Measurements from ENCODE around the gene TXNRD3.

The TXNRD3 gene

DNA sequence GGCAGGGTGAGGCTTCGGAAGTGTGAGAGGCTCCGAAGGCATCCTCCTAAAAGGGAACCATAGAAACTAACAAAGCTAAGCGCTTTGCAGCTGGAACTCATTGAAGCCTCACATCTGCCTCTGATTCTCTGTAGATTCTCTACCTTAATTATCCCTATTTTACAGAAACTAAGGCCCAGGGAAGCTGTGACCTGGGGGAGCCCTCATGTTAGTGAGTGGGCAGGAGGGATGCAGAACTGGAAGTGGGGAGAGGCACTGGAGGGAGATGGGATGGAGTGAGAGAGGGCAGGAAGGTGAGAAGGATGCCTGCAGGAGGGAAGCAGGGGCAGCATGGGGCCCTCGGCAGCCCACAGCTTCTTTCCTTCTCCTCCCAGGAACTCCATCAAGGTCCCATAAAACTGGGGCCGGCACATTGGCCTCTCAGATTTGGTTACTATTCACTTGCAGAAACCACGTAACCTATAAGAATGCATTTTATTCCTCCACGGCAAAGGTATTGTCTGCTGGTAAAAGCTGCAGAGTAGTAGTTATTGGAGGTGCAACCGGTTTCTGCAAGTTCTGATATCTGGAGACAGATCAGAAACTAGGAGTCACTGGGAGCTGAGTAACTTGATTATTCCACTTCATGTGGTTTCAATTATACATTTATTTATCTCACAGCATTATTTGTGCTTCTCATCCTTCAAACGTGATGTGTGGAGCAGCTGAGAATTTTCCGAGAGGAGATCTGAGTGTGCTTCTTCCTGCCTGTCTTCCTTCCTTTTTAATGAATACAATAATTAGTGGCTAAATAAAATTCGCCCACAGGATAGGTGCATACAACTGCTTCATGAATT is 25.1 kb upstream of the TXNRD3 start:
- DNase-seq (ENCODE audit: low spot score) = no peak
- Mint-ChIP-seq H3K4me3 (no peak overlapping the region), H3K27ac (no peak overlapping the region), H3K9me3 (no peaks in the 10 kb centered on the region), H3K27me3 (ENCODE audit: low read depth) (peaks cover 13% of the 10 kb centered on the region), H3K4me1 (ENCODE audit: low read depth) (peaks cover 3% of the 10 kb centered on the region), H3K36me3 (ENCODE audit: low read depth) (no peaks in the 10 kb centered on the region)

DNA sequence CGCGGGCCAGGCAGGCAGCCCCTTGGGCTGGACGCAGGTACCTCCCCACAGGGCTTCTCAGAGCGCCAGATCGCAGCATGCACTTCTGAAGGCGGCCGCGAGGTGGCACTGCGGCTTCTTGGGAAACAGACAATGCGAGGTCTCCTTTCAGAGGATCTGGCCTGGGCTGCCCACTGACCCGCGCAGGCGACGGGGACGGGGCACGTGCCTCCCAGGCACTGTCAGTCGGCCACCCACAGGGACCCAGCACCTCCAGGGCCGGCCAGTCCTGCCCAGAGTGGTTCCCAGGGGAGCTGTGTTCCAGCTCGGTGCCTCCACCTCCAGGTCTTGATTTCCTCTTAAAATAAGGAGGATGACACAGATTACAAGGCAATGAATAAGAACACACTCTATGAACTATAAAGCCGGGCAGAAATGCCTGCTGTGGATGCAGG is 24.4 kb upstream of the TXNRD3 start:
- DNase-seq (ENCODE audit: low spot score) = peak; percentile 62
- Mint-ChIP-seq H3K4me1 (ENCODE audit: low read depth) (peaks cover 3% of the 10 kb centered on the region), H3K36me3 (ENCODE audit: low read depth) (no peaks in the 10 kb centered on the region), H3K9me3 (peaks cover 5% of the 10 kb centered on the region), H3K27ac (no peak overlapping the region), H3K4me3 (no peak overlapping the region), H3K27me3 (ENCODE audit: low read depth) (peaks cover 13% of the 10 kb centered on the region)

DNA sequence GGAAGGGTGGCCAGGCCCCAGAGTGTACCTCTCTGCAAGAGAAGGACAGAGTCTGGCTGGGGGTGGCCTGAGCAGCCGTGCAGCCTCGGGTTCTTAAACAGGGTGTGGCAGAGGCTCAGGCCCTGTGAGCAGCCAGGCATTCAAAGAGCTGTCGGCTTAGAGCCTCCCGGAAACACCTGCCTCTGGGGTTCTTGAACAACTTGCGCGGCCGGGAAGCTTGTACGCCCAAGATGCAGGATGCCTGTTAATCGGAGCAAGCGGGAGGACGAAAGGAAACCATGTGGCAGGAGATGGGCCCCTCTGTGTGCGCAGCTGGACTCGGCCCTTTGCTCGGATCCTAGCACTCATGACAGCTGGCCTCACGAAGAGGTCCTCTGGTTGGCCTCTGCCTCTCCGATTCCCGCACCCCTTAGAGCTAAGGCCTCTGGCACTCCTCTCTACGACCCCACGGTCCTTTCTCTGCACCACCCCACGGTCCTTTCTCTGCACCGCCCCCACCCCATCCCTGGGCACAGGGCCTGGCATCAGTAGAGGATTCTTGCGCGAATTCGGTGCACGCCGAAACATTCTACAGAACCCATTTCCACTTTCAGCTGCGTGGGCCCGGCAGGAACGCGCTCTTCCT is 23.9 kb upstream of the TXNRD3 start:
- no peak for DNase-seq (ENCODE audit: low spot score)
- peaks cover 13% of the 10 kb centered on the region for H3K27me3 Mint-ChIP-seq (ENCODE audit: low read depth)
- no peak overlapping the region for H3K27ac Mint-ChIP-seq
- peaks cover 3% of the 10 kb centered on the region for H3K4me1 Mint-ChIP-seq (ENCODE audit: low read depth)
- H3K9me3 Mint-ChIP-seq = peaks cover 11% of the 10 kb centered on the region
- H3K36me3 Mint-ChIP-seq (ENCODE audit: low read depth) = no peaks in the 10 kb centered on the region
- H3K4me3 Mint-ChIP-seq = no peak overlapping the region

DNA sequence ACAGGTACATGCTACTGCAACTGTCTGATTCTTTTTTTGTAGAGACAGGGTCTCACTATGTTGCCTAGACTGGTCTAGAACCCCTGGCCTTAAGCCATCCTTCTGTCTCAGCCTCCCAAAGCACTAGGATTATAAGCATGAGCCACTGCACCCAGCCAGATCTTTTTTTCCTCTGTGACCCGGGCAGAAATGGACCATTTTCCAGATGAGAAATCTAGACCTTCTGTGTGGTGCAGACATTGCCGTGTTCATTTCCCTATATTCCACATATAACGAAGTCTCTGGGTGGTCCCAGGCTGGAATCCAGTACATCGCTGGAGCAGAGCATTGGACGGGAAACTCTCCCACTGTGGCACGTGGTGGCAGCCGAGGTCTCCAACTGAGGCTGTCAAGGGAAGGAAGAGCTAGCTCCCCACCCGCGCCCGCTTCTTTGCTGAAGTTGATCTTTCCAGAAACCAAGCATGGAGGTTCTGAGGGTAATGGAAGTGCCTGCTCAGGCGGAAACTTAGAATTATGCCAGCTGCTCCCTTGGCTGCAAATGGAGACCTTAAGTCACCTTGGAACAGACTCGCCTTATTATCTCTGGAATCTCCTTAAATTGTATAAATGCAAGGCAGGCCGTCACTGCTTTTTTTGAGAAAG is 23.1 kb upstream of the TXNRD3 start:
- H3K36me3 Mint-ChIP-seq (ENCODE audit: low read depth) = no peaks in the 10 kb centered on the region
- no peak overlapping the region for H3K27ac Mint-ChIP-seq
- H3K4me1 Mint-ChIP-seq (ENCODE audit: low read depth) = peaks cover 3% of the 10 kb centered on the region
- DNase-seq (ENCODE audit: low spot score) = no peak
- H3K27me3 Mint-ChIP-seq (ENCODE audit: low read depth) = peaks cover 13% of the 10 kb centered on the region
- no peak overlapping the region for H3K4me3 Mint-ChIP-seq
- peaks cover 12% of the 10 kb centered on the region for H3K9me3 Mint-ChIP-seq

DNA sequence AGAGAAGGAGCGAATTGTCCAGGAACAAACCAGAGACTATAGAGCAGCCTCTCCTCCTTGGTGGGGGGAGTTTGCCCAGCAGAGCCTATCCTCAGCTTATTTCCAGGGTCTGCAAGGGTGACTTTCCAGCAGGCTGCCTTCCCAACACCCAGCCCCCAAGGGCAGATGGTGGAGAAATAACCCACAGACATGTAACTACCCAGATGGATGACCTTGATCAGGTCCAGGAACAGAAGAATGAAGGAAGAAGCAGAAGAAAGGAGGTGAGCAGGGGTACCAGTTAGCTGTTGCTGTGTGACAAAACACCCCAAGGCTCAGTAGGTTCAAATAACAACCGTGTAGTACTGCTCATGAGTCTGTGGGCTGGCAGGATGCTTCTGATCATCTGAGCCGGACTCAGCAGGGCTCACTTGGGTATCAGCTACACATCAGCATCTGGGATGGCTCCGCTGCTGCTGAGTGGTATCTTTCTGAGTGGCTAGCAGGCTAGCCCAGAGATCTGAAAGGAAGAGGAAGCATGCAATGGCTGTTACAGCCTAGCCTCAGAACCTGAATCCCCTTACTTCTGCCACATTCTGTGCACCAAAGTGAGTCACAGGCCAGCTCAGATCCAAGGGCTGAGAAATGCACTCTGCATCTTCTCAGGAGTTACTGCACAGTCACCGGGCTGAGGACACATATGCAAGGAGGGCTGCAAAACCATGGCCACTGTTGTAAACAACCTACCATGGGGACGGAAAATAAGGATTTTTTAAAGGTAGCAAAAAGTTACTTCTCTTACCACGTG is 22.2 kb upstream of the TXNRD3 start:
- Mint-ChIP-seq H3K36me3 (ENCODE audit: low read depth) (no peaks in the 10 kb centered on the region), H3K4me3 (no peak overlapping the region), H3K9me3 (peaks cover 12% of the 10 kb centered on the region), H3K27me3 (ENCODE audit: low read depth) (peaks cover 13% of the 10 kb centered on the region), H3K27ac (no peak overlapping the region), H3K4me1 (ENCODE audit: low read depth) (peaks cover 3% of the 10 kb centered on the region)
- no peak for DNase-seq (ENCODE audit: low spot score)

DNA sequence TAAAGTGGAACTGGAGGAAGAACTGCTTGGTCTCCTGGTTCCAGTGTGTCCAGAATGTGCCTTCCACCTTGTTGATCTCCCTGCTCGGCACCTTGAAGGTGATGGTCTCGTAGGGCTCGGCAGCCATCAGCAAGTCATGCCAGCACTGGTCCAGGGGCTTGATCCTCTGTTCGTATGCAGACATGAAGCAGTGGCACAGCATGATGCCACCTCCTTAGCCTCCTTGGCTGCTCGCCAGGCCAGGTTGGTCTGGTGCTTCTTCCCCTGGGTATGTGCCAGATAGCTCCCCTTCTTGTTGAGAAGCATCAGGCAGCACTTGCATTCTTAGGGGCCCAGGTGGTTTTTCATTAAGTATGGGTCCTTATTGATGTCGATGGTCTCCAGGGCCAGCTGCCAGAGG is 17.8 kb upstream of the TXNRD3 start:
- Mint-ChIP-seq H3K4me3 (no peak overlapping the region), H3K9me3 (peaks cover 21% of the 10 kb centered on the region), H3K27me3 (ENCODE audit: low read depth) (peaks cover 7% of the 10 kb centered on the region), H3K4me1 (ENCODE audit: low read depth) (no peaks in the 10 kb centered on the region), H3K36me3 (ENCODE audit: low read depth) (no peaks in the 10 kb centered on the region), H3K27ac (no peak overlapping the region)
- DNase-seq (ENCODE audit: low spot score) = no peak

DNA sequence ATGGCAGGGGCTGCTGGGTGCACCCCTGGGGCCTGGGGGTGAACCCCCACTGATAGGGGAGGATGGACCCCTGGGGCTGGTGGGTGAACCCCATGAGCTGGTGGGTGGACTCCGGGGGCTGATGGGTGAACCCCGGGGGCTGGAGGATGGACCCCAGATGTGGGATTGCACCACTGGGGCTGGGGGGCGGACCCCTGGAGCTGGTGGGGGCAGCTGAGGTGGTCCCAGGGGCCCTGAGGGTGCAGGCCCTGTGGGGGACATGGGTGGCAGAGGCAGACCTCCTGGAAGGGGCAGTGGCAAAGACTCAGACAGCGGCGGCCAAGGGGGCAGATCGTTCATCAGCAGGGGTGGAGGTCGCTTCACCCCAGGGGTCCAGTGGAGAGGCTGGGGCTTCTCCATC is 17.4 kb upstream of the TXNRD3 start:
- Mint-ChIP-seq H3K4me1 (ENCODE audit: low read depth) (no peaks in the 10 kb centered on the region), H3K36me3 (ENCODE audit: low read depth) (no peaks in the 10 kb centered on the region), H3K4me3 (no peak overlapping the region), H3K9me3 (peaks cover 21% of the 10 kb centered on the region), H3K27me3 (ENCODE audit: low read depth) (peaks cover 7% of the 10 kb centered on the region), H3K27ac (no peak overlapping the region)
- DNase-seq (ENCODE audit: low spot score) = no peak

DNA sequence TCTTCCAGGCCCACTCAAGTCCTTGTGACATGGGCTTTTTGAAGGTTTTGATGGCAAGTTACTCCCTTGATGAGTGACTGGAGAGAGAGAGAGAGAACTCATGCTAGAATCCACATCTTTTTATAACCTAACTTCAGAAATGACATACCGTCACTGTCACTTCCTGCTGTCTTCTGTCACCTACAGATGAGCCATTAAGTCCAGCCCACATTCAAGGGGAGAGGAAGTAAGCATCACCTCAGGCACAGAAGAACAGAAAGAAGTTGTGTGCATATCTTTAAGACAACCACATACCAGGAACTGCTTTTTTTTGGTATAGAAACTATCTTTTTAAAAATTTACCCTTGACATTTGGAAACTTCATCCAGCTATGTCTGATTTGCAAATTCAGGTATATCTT is 16.6 kb upstream of the TXNRD3 start:
- Mint-ChIP-seq H3K27ac (no peak overlapping the region), H3K27me3 (ENCODE audit: low read depth) (peaks cover 3% of the 10 kb centered on the region), H3K9me3 (peaks cover 21% of the 10 kb centered on the region), H3K36me3 (ENCODE audit: low read depth) (no peaks in the 10 kb centered on the region), H3K4me3 (no peak overlapping the region), H3K4me1 (ENCODE audit: low read depth) (no peaks in the 10 kb centered on the region)
- no peak for DNase-seq (ENCODE audit: low spot score)

DNA sequence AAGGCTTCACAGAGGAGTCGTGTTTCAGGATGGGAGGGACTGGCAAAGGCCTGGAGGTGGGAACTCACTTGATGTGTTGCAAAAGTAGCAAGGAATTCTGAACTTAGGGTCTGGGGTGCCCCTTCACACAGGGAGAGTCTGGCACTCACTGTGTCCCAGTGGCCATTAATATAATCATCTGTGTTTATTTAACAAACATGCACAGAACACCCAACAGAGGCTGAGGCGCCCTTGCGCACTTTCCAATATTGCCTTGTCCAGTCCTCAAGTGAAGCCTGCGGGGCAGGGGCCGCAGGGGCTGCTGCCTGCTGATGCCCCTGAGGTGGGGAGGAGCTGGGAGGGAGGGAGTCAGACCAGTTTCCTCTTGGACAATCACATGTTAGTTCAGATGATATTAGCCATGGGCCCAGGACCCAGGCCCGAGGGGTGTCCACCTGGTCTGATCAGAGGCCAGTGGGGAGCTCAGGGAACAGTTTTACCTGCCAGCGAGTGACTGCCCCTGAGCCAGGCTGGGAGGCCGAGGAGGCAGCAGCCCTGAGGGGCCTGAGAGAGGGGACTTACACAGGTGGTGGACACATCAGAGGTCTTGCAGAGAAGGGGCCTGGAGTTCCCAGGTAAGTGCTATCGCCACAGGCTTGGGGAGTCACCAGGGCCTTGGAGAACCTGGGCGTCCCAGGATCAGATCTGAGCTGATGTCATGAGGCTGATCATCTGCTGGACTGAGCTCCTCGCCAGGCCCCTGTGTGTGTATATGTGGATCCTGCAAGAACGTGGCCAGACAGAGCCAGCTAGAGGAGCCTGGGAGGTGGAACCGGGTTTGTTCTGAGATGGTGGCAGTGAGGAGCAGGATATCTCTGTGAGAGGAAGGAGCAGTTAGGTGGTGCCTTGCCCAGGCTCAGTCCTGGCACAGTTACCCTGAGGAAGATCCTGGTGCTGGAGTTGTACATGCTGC is 13.8 kb upstream of the TXNRD3 start:
- H3K27me3 Mint-ChIP-seq (ENCODE audit: low read depth) = peaks cover 3% of the 10 kb centered on the region
- peaks cover 10% of the 10 kb centered on the region for H3K9me3 Mint-ChIP-seq
- H3K4me1 Mint-ChIP-seq (ENCODE audit: low read depth) = no peaks in the 10 kb centered on the region
- no peak overlapping the region for H3K27ac Mint-ChIP-seq
- no peak for DNase-seq (ENCODE audit: low spot score)
- no peak overlapping the region for H3K4me3 Mint-ChIP-seq
- H3K36me3 Mint-ChIP-seq (ENCODE audit: low read depth) = no peaks in the 10 kb centered on the region

DNA sequence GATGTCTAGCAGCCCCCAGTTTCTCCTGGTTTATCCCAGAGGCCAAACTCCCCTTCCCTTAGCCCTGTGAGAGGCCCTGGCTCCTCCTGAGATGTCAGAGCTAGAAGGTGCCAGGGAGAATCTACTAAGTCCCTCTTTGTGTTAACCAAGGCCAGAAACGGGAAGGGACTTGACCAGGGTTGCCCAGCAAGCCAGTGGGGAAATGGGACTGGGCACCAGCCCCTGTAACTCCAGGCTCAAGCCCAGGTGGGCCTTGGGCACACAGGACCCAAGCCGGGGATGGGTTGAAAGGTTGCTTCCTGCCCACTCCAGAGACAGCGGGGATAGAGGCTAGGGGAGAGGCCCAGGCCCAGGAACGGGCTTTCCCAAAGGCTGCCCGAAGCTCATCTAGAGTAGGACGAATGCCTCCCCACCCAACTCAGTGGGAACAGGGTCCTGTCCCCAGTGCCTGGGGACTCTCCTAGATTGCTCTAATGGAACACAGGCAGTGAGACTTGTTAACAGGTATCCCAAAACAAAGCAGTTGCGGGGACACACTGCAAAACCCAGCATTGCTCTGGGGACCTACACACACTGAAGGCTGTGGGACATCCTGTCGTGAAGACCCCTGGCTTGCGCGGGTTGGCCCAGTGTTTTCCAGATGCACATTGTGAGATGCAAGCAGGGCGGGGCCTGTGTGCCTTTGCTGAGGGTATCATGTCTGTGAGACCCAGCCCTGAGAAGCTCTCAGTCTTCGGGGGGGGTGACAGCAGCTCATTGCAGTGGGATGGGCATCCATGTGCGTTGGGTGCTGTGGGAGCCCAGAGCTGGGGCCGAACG is 12.9 kb upstream of the TXNRD3 start:
- Mint-ChIP-seq H3K27me3 (ENCODE audit: low read depth) (peaks cover 3% of the 10 kb centered on the region), H3K27ac (no peak overlapping the region), H3K4me1 (ENCODE audit: low read depth) (no peaks in the 10 kb centered on the region), H3K9me3 (peaks cover 10% of the 10 kb centered on the region), H3K4me3 (no peak overlapping the region), H3K36me3 (ENCODE audit: low read depth) (no peaks in the 10 kb centered on the region)
- no peak for DNase-seq (ENCODE audit: low spot score)

DNA sequence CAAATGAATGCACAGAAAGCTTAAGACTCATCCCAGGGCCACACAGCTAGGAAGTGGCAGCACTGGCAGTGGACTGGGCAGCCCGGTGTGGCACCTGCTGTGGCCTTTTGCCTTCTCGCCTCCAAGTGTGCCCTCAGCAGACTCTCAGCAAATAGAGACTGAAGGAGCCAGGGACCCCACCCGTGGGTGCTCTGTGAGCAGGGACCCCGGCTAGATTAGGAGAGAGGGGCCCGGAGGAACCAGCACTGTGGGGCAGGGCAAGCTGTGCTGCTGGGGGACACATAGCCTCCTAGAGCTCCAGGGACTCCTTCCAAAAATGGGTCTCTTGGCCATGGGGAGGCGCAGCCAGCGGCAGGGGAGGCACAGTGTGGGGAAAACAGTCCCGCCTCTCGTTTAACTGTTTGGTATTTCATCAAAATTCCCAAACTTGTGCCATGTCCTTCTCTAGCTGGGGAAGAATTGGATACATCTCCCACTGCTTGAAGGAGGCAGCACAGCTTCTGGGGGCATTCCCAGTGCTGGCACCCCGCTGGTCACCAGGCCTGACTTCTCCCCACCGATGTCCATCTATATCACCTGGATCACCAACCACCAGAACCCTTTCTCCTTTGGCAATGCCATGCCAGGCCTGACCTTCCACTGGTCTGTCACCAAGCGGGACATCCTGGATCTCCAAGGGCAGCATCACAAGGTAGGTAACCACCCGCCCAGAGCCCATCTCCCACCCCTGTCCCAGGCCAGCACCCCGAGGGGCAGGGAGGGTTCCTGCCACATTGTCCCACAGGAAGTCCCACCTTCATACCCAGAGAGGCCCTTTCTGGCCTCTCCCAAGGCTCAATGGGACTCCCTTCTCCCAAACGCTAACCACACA is 12.0 kb upstream of the TXNRD3 start:
- no peaks in the 10 kb centered on the region for H3K36me3 Mint-ChIP-seq (ENCODE audit: low read depth)
- H3K27ac Mint-ChIP-seq = no peak overlapping the region
- H3K4me3 Mint-ChIP-seq = no peak overlapping the region
- no peaks in the 10 kb centered on the region for H3K4me1 Mint-ChIP-seq (ENCODE audit: low read depth)
- no peak for DNase-seq (ENCODE audit: low spot score)
- H3K27me3 Mint-ChIP-seq (ENCODE audit: low read depth) = peaks cover 3% of the 10 kb centered on the region
- H3K9me3 Mint-ChIP-seq = peaks cover 10% of the 10 kb centered on the region
